Panc1 (cell line): Measurements from ENCODE around the gene SLC52A1. TPM values are rescaled to one million over a fixed set of nuclear protein-coding genes. Genes with fewer than 3 reads are reported as not detected.

Experiments
- ATAC-seq: fragments of 200-7000 bp; cut with Tn5 transposase; 2 replicates; pipeline ENCODE4 v1.9.1; 2020; ENCODE audit warnings: mild to moderate bottlenecking, moderate library complexity
- BruUV-seq: library from RNA; stranded (reverse); fragments of 400-500 nt; replicated peaks from 2 replicates; lab custom pipeline; 2021; lab: Mats Ljungman, UMichigan
- CTCF ChIA-PET: fragments of 300-600 bp; sonication (Branson Sonifier 250); formaldehyde crosslinking; loops from one replicate; lab custom pipeline; 2022; ENCODE audit warnings: antibody characterized with exemption; lab: Charles Lee
- POLR2A ChIA-PET: fragments of 300-600 bp; sonication (Branson Sonifier 250); formaldehyde crosslinking; loops from one replicate; lab custom pipeline; 2022; ENCODE audit warnings: antibody characterized with exemption; lab: Charles Lee
- DNase-seq: peaks from one replicate; pipeline ENCODE4 v3.0.0-alpha.2; 2010; ENCODE audit warnings: low read depth, low spot score
- H3K27ac ChIP-seq: 2 replicates; pipeline ENCODE4 v1.5.1; 2011; ENCODE audit warnings: mild to moderate bottlenecking, low read length, inconsistent platforms
- H3K27me3 ChIP-seq: fragments of 200-500 bp; sonication (Bioruptor generic); 2 replicates; pipeline ENCODE4 v1.6.0; 2014; ENCODE audit warnings: low read length, inconsistent platforms; ENCODE audit not compliant: control insufficient read depth, insufficient read depth
- H3K36me3 ChIP-seq: fragments of 200-500 bp; sonication (Bioruptor generic); 2 replicates; pipeline ENCODE4 v1.5.1; 2014; ENCODE audit warnings: inconsistent platforms, mild to moderate bottlenecking, low read length, moderate library complexity; ENCODE audit not compliant: control insufficient read depth, insufficient read depth
- H3K4me1 ChIP-seq: 2 replicates; pipeline ENCODE4 v1.5.1; 2011; ENCODE audit warnings: inconsistent platforms, mild to moderate bottlenecking, low read length, moderate library complexity; ENCODE audit not compliant: control insufficient read depth, insufficient read depth
- H3K4me3 ChIP-seq, 2 experiments: 2 replicates each; pipeline ENCODE4 v1.5.1; 2011 to 2012; ENCODE audit warnings: low read depth in 2 of 2, low read length in 2 of 2, mild to moderate bottlenecking in 2 of 2, inconsistent platforms in 1 of 2, moderate library complexity in 1 of 2
- H3K9me3 ChIP-seq: fragments of 200-500 bp; sonication (Bioruptor generic); 2 replicates; pipeline ENCODE4 v1.5.1; 2014; ENCODE audit warnings: low read depth, mild to moderate bottlenecking, inconsistent platforms, low read length, moderate library complexity; ENCODE audit not compliant: control insufficient read depth, insufficient read depth
- POLR2AphosphoS5 ChIP-seq: IDR thresholded peaks from 2 replicates; pipeline ENCODE4 v1.6.1; 2012; ENCODE audit warnings: mild to moderate bottlenecking, low read depth, low read length, moderate library complexity
- SIN3A ChIP-seq: IDR thresholded peaks from 2 replicates; pipeline ENCODE4 v1.6.1; 2012; ENCODE audit warnings: low read depth, mild to moderate bottlenecking, low read length, moderate library complexity, borderline replicate concordance; ENCODE audit not compliant: insufficient read depth
- TCF7L2 ChIP-seq: IDR thresholded peaks from 2 replicates; pipeline ENCODE4 v1.6.1; 2011; ENCODE audit warnings: mild to moderate bottlenecking, low read depth, low read length, inconsistent platforms
- in situ Hi-C: cut with HindIII; loops from 2 replicates; pipeline ENCODE4 v1.10.0; 2016; ENCODE audit warnings: low sequenced_read_pairs, low pct_unique_long_range_greater_than_20kb
- intact Hi-C: fragments of 100-400 bp; cut with micrococcal nuclease; formaldehyde crosslinking; loops from one replicate; pipeline ENCODE4 v1.10.0; 2022; ENCODE audit not compliant: unreplicated experiment
- total RNA-seq: library from RNA; stranded (reverse); gene quantifications from one replicate; pipeline ENCODE4 v1.2.1, GENCODE V29; 2021; ENCODE audit not compliant: unreplicated experiment
- TF ChIP-seq, protein P1 (sequence below), 2 experiments: IDR thresholded peaks; 2 replicates each; pipeline ENCODE4 v1.6.1; 2011 to 2012; ENCODE audit warnings: low read depth in 2 of 2, control low read depth in 1 of 2, low read length in 1 of 2, mild to moderate bottlenecking in 1 of 2, moderate library complexity in 1 of 2; ENCODE audit not compliant: insufficient read depth in 1 of 2
- TF ChIP-seq, protein P2 (sequence below): fragments of 450-650 bp; IDR thresholded peaks from 2 replicates; pipeline ENCODE4 v1.5.1; 2017; ENCODE audit warnings: mild to moderate bottlenecking

The SLC52A1 gene
- total RNA-seq, 1 experiment from 2014 or later: 0.54 TPM

DNA sequence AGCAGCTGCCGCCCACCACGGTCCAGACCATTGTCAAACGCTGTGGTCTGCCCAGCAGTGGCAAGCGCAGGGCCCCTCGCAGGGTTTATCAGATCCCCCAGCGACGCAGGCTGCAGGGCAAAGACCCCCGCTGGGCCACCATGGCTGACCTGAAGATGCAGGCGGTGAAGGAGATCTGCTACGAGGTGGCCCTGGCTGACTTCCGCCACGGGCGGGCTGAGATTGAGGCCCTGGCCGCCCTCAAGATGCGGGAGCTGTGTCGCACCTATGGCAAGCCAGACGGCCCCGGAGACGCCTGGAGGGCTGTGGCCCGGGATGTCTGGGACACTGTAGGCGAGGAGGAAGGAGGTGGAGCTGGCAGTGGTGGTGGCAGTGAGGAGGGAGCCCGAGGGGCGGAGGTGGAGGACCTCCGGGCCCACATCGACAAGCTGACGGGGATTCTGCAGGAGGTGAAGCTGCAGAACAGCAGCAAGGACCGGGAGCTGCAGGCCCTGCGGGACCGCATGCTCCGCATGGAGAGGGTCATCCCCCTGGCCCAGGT lies 13.0 kb downstream of the SLC52A1 start:
- Histone ChIP-seq H3K36me3 (no peaks in the 10 kb centered on the region), H3K27me3 (no peaks in the 10 kb centered on the region), H3K27ac (no peak overlapping the region), H3K9me3 (no peaks in the 10 kb centered on the region), H3K4me1 (no peaks in the 10 kb centered on the region), H3K4me3 (no peak overlapping the region)
- ChIA-PET CTCF (no interaction called here), POLR2A (no interaction called here)
- no TSS peak for BruUV-seq
- in situ Hi-C loops: no loop called here
- ATAC-seq: no peak
- DNase-seq: no peak
- TF ChIP-seq, protein P1, sequence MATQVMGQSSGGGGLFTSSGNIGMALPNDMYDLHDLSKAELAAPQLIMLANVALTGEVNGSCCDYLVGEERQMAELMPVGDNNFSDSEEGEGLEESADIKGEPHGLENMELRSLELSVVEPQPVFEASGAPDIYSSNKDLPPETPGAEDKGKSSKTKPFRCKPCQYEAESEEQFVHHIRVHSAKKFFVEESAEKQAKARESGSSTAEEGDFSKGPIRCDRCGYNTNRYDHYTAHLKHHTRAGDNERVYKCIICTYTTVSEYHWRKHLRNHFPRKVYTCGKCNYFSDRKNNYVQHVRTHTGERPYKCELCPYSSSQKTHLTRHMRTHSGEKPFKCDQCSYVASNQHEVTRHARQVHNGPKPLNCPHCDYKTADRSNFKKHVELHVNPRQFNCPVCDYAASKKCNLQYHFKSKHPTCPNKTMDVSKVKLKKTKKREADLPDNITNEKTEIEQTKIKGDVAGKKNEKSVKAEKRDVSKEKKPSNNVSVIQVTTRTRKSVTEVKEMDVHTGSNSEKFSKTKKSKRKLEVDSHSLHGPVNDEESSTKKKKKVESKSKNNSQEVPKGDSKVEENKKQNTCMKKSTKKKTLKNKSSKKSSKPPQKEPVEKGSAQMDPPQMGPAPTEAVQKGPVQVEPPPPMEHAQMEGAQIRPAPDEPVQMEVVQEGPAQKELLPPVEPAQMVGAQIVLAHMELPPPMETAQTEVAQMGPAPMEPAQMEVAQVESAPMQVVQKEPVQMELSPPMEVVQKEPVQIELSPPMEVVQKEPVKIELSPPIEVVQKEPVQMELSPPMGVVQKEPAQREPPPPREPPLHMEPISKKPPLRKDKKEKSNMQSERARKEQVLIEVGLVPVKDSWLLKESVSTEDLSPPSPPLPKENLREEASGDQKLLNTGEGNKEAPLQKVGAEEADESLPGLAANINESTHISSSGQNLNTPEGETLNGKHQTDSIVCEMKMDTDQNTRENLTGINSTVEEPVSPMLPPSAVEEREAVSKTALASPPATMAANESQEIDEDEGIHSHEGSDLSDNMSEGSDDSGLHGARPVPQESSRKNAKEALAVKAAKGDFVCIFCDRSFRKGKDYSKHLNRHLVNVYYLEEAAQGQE (IDR thresholded peaks at IDR 0.05; ENCODE audit: insufficient read depth in 1 of 2, low read depth in 2 of 2, low read length in 1 of 2): no peak
- TF ChIP-seq POLR2AphosphoS5 (no peak), SIN3A (no peak), TCF7L2 (no peak)
- TF ChIP-seq, protein P2, sequence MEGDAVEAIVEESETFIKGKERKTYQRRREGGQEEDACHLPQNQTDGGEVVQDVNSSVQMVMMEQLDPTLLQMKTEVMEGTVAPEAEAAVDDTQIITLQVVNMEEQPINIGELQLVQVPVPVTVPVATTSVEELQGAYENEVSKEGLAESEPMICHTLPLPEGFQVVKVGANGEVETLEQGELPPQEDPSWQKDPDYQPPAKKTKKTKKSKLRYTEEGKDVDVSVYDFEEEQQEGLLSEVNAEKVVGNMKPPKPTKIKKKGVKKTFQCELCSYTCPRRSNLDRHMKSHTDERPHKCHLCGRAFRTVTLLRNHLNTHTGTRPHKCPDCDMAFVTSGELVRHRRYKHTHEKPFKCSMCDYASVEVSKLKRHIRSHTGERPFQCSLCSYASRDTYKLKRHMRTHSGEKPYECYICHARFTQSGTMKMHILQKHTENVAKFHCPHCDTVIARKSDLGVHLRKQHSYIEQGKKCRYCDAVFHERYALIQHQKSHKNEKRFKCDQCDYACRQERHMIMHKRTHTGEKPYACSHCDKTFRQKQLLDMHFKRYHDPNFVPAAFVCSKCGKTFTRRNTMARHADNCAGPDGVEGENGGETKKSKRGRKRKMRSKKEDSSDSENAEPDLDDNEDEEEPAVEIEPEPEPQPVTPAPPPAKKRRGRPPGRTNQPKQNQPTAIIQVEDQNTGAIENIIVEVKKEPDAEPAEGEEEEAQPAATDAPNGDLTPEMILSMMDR: no peak
- intact Hi-C loops: no loop called here

DNA sequence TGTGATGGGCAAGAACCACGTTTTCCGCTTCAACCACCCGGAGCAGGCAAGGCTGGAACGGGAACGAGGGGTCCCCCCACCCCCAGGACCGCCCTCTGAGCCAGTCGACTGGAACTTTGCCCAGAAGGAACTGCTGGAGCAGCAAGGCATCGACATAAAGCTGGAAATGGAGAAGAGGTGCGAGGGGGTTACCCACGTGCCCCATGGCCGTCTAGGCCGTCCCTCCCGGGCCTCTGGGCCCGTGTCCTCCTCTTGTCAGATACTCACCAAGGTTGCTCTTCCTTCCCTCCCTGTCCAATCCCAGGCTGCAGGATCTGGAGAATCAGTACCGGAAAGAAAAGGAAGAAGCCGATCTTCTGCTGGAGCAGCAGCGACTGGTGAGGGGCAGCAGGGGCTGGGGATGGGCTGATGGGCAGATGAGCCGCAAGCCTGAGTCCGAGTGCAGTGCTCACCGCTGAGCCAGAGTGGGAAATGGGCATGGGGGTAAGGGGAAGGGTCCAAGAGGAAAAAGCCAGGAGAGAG lies 14.7 kb downstream of the SLC52A1 start:
- POLR2A ChIA-PET: no interaction called here

More for the DNA sequence above, 14.7 kb downstream of the SLC52A1 start:
- no peaks in the 10 kb centered on the region for H3K9me3 ChIP-seq
- H3K27me3 ChIP-seq: no peaks in the 10 kb centered on the region
- in situ Hi-C loops: no loop called here
- no peak for TF ChIP-seq TCF7L2
- TF ChIP-seq, protein P1 (IDR thresholded peaks at IDR 0.05; ENCODE audit: insufficient read depth in 1 of 2, low read depth in 2 of 2, low read length in 1 of 2): no peak
- TF ChIP-seq, protein P2: no peak
- TF ChIP-seq POLR2AphosphoS5: no peak
- no peak for TF ChIP-seq SIN3A
- H3K4me3 ChIP-seq: no peak overlapping the region
- H3K27ac ChIP-seq: no peak overlapping the region
- intact Hi-C loops: no loop called here
- CTCF ChIA-PET: no interaction called here
- ATAC-seq (no peak), DNase-seq (no peak)
- H3K36me3 ChIP-seq: no peaks in the 10 kb centered on the region
- H3K4me1 ChIP-seq: no peaks in the 10 kb centered on the region
- no TSS peak for BruUV-seq
